ENCODE results near the gene B3GAT1.

GRCh38 chr11:134338654-134339053 is 73.4 kb downstream of the B3GAT1 start:
- TF ChIP-seq EZH2 (optimal IDR thresholded peaks at IDR 0.05; ENCODE audit: low read depth, low read length) = no peak
- TF ChIP-seq CTCF (IDR thresholded peaks at IDR 0.05; ENCODE audit: low read length) = no peak
